Measurements from ENCODE around the gene AKAP12. TPM values are rescaled to one million over a fixed set of nuclear protein-coding genes. Genes with fewer than 3 reads are reported as not detected.
A peak's percentile ranks its signal among the peaks of the same experiment; 100 is the strongest.
"Not testable (repeated sequence)": the region's sequence is repeated elsewhere in the genome, so short reads cannot be mapped to it uniquely, and the experiment has no call there.

AKAP12 gene
- total and polyA plus RNA-seq, 4 donors = 9.4 to 110 (median 24.6) TPM

GRCh38 chr6:151379933-151380847 is 140.4 kb downstream of the AKAP12 start:
- ATAC-seq (ENCODE audit: insufficient read depth, low FRiP score) (peak; percentile 47), DNase-seq (no peak)
- 78 to 80% methylated on average over 14 of the region's 14 CpGs for WGBS, 2 donors
- no peak overlapping the region for H3K4me3 ChIP-seq
- no peak overlapping the region for H3K9ac ChIP-seq (ENCODE audit: insufficient read depth in 1 of 2, low read length in 2 of 2)
- H3K27ac ChIP-seq (ENCODE audit: low read depth in 1 of 2, low read length in 1 of 2) = peak overlapping the region in 1 of 2 donors; percentile 54
- H3K9me3 ChIP-seq (ENCODE audit: control insufficient read depth in 4 of 4, insufficient read depth in 3 of 4, low read length in 3 of 4) = no peaks in the 10 kb centered on the region
- TF ChIP-seq CTCF (IDR thresholded peaks at IDR 0.05; ENCODE audit: control extremely low read depth, extremely low read depth) = no peak
- peaks cover 0 to 5% (median 0%) of the 10 kb centered on the region in 5 donors for H3K4me1 ChIP-seq (ENCODE audit: control insufficient read depth in 5 of 5, insufficient read depth in 5 of 5, low read length in 5 of 5)
- peaks cover 0 to 4% (median 0%) of the 10 kb centered on the region in 4 donors for H3K36me3 ChIP-seq (ENCODE audit: control insufficient read depth in 4 of 4, insufficient read depth in 4 of 4, low read length in 4 of 4)
- H3K27me3 ChIP-seq (ENCODE audit: control insufficient read depth in 3 of 3, insufficient read depth in 3 of 3, low read length in 2 of 3) = no peaks in the 10 kb centered on the region

GRCh38 chr6:151380848-151381205 is 141.1 kb downstream of the AKAP12 start:
- no peak overlapping the region for H3K27ac ChIP-seq (ENCODE audit: low read depth in 1 of 2, low read length in 1 of 2)
- ATAC-seq (ENCODE audit: insufficient read depth, low FRiP score) (no peak), DNase-seq (no peak)
- H3K9ac ChIP-seq (ENCODE audit: insufficient read depth in 1 of 2, low read length in 2 of 2) = no peak overlapping the region
- 97 to 100% methylated on average over 1 of the region's 1 CpG for WGBS, 2 donors
- H3K4me3 ChIP-seq = no peak overlapping the region
- H3K36me3 ChIP-seq (ENCODE audit: control insufficient read depth in 4 of 4, insufficient read depth in 4 of 4, low read length in 4 of 4) = peaks cover 0 to 4% (median 0%) of the 10 kb centered on the region in 4 donors
- TF ChIP-seq CTCF (IDR thresholded peaks at IDR 0.05; ENCODE audit: control extremely low read depth, extremely low read depth) = no peak
- H3K4me1 ChIP-seq (ENCODE audit: control insufficient read depth in 5 of 5, insufficient read depth in 5 of 5, low read length in 5 of 5) = peaks cover 0 to 5% (median 0%) of the 10 kb centered on the region in 5 donors
- no peaks in the 10 kb centered on the region for H3K27me3 ChIP-seq (ENCODE audit: control insufficient read depth in 3 of 3, insufficient read depth in 3 of 3, low read length in 2 of 3)
- H3K9me3 ChIP-seq (ENCODE audit: control insufficient read depth in 4 of 4, insufficient read depth in 3 of 4, low read length in 3 of 4) = no peaks in the 10 kb centered on the region

- no peak for TF ChIP-seq CTCF (IDR thresholded peaks at IDR 0.05; ENCODE audit: control extremely low read depth, extremely low read depth)
- Histone ChIP-seq H3K36me3 (ENCODE audit: control insufficient read depth in 4 of 4, insufficient read depth in 4 of 4, low read length in 4 of 4) (peaks cover 0 to 4% (median 0%) of the 10 kb centered on the region in 4 donors), H3K9ac (ENCODE audit: insufficient read depth in 1 of 2, low read length in 2 of 2) (no peak overlapping the region), H3K27me3 (ENCODE audit: control insufficient read depth in 3 of 3, insufficient read depth in 3 of 3, low read length in 2 of 3) (no peaks in the 10 kb centered on the region), H3K27ac (ENCODE audit: low read depth in 1 of 2, low read length in 1 of 2) (no peak overlapping the region), H3K4me1 (ENCODE audit: control insufficient read depth in 5 of 5, insufficient read depth in 5 of 5, low read length in 5 of 5) (peaks cover 0 to 5% (median 0%) of the 10 kb centered on the region in 5 donors), H3K4me3 (no peak overlapping the region), H3K9me3 (ENCODE audit: control insufficient read depth in 4 of 4, insufficient read depth in 3 of 4, low read length in 3 of 4) (no peaks in the 10 kb centered on the region)
- DNase-seq = no peak
- ATAC-seq (ENCODE audit: insufficient read depth, low FRiP score) = no peak
- 73 to 81% methylated on average over 4 of the region's 4 CpGs for WGBS, 2 donors
Observed at GRCh38 chr6:151381722-151382121, 142.0 kb downstream of the AKAP12 start.

- not testable (repeated sequence) for ATAC-seq (ENCODE audit: insufficient read depth, low FRiP score); DNase-seq; H3K36me3 ChIP-seq (ENCODE audit: control insufficient read depth in 4 of 4, insufficient read depth in 4 of 4, low read length in 4 of 4); H3K4me3 ChIP-seq; H3K27ac ChIP-seq (ENCODE audit: low read depth in 1 of 2, low read length in 1 of 2); H3K4me1 ChIP-seq (ENCODE audit: control insufficient read depth in 5 of 5, insufficient read depth in 5 of 5, low read length in 5 of 5); H3K9ac ChIP-seq (ENCODE audit: insufficient read depth in 1 of 2, low read length in 2 of 2); H3K27me3 ChIP-seq (ENCODE audit: control insufficient read depth in 3 of 3, insufficient read depth in 3 of 3, low read length in 2 of 3); H3K9me3 ChIP-seq (ENCODE audit: control insufficient read depth in 4 of 4, insufficient read depth in 3 of 4, low read length in 3 of 4)
- 97 to 98% methylated on average over 9 of the region's 9 CpGs for WGBS, 2 donors
Observed at GRCh38 chr6:151382631-151383030, 142.9 kb downstream of the AKAP12 start.

Data from lung (tissue), 12 donors.